ENCODE results near the gene DSC2. TPM values are rescaled to one million over a fixed set of nuclear protein-coding genes. Genes with fewer than 3 reads are reported as not detected.
"Not testable (repeated sequence)": the region's sequence is repeated elsewhere in the genome, so short reads cannot be mapped to it uniquely, and the experiment has no call there.

The DSC2 gene
- total RNA-seq, 1 donor from 2014 or later, result 54.9 TPM

- DNase-seq, result peak; percentile 59
Observed at GRCh38 chr18:31042406-31043181, 59.6 kb downstream of the DSC2 start, which contains the start of gene DSC3. TSS of gene DSC3 (minus strand) at chr18:31042742. CDS start at chr18:31042660, 82 bp downstream.

- no peak for DNase-seq
Observed at GRCh38 chr18:31042084-31042405, 60.2 kb downstream of the DSC2 start.

DNA sequence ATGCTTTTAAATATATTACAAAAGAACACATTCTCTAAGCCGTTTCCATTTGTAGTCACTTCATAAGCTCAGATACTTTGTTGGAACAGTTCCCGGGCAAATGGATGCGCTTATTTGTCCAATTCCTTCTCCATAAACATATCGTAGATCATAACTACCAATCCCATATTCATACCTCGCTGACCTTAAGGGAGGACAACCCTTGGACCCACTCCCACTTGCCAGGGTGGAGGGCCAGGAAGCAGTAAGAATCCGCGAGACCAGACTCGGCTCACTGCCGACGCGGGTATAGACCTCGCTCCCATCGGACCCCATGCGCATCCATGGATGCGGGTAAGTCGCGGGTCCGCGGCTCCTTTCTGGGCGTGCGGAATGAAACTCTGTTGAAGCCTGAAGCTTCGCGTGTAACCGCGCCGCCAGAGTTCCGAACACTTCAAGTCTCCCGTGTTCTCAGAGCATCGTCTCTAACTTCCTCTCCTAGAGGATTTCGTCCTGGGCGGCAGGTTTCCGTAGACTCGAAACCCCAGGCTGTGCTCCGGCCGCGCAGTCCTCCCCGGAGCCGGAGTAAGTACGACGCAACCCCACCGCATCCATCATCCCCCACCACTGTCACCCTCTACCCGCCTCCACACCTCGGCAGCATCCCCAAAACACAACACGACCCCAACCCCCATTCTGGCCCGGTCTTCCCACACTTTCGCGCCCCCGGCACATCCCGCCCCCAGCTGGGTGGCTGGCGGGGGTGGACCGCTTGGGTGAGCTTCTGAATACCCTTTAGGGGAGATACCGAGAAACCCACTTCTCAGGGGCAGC is 60.7 kb downstream of the DSC2 start:
- DNase-seq, result peak; percentile 30

GRCh38 chr18:31040686-31041270 is 61.4 kb downstream of the DSC2 start:
- peak; percentile 52 for DNase-seq

GRCh38 chr18:31039426-31039825 is 62.8 kb downstream of the DSC2 start:
- no peak for DNase-seq

DNA sequence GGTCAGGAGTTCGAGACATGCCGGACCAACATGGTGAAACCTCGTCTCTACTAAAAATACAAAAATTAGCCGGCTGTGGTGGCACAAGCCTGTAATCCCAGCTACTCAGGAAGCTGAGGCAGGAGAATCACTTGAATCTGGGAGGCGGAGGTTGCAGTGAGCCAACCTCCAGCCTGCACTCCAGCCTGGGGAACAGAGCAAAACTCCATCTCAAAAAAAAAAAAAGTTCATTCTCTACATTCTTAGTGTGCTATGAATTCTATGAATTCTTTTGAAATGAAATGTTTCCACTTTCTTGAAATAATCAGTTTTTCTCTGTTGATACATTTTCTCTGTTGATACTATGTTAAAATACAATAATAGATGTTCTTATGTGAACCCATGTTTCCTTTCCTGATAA is 64.5 kb downstream of the DSC2 start:
- DNase-seq, result not testable (repeated sequence)

- DNase-seq, result no peak
Observed at GRCh38 chr18:31034541-31034940, 67.7 kb downstream of the DSC2 start.

- DNase-seq, result no peak
Observed at GRCh38 chr18:31030574-31031278, 71.5 kb downstream of the DSC2 start.

DNA sequence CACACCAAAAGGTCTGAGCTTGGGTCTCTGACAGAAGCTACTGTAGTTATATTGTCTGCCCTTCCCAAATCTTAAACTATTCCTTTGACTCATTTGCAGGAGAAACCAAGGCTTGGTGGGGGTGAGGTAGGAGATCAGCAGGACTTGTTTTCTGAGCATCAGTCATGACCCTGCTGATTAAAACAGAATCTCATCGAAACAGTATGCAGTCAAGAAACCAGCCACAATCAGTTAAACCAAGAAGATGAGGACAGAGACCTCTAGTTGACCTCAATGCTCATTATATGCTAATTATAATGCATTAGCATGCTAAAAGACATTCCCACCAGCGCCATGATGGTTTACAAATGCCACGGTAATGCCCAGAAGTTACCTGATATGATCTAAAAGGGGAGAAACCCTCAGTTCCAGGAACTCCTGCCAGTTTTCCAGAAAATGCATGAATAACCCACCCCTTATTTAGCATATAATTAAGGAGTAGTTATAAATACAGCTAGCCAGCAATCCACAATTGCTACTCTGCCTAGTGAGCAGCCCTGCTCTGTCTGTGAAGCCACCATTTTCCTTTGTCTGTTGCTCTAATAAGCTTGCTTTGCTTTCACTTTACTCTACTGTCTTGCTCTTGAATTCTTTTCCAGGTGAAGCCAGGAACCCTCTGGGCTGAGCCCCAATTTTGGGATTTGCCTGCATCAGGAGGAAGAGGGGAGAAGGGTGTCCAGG is 86.3 kb downstream of the DSC2 start:
- no peak for DNase-seq

- peak; percentile 10 for DNase-seq
Observed at GRCh38 chr18:31011455-31011854, 90.8 kb downstream of the DSC2 start.

GRCh38 chr18:31010601-31011000 is 91.6 kb downstream of the DSC2 start:
- DNase-seq, result no peak

Other genes with a start within 250 kb of the DSC2 start
- 67.4 TPM for gene DSC3, start 59.7 kb downstream of the DSC2 start, total RNA-seq
- gene DSC1, start 60.4 kb upstream of the DSC2 start, total RNA-seq, result 1.1 TPM
- gene DSG1, start 215.7 kb upstream of the DSC2 start, total RNA-seq, result 17.2 TPM